Stimulated activated CD8-positive, alpha-beta memory T cell treated with anti-CD3 and anti-CD28 coated beads, Interleukin-15, amount 100 ng/mL, for 1 hour (primary cell): ENCODE measurements around the gene AGPAT2.

Source experiments
- DNase-seq: peaks from one replicate; pipeline ENCODE4 v3.0.0-alpha.2; 2020; ENCODE audit warnings: low read depth

AGPAT2 gene

GRCh38 chr9:136673088-136673974 is 13.9 kb downstream of the AGPAT2 start:
- no peak for DNase-seq

GRCh38 chr9:136672431-136673087 is 14.7 kb downstream of the AGPAT2 start:
- no peak for DNase-seq

- peak; percentile 17 for DNase-seq
Observed at GRCh38 chr9:136671646-136672430, 15.4 kb downstream of the AGPAT2 start.

GRCh38 chr9:136671254-136671614 is 16.0 kb downstream of the AGPAT2 start:
- no peak for DNase-seq

- no peak for DNase-seq
Observed at GRCh38 chr9:136670576-136671253, 16.5 kb downstream of the AGPAT2 start.

- DNase-seq: no peak
Observed at GRCh38 chr9:136669791-136670464, 17.3 kb downstream of the AGPAT2 start.

GRCh38 chr9:136668983-136669790 is 18.1 kb downstream of the AGPAT2 start:
- DNase-seq: no peak

GRCh38 chr9:136667940-136668760 is 19.1 kb downstream of the AGPAT2 start:
- no peak for DNase-seq

GRCh38 chr9:136667214-136667939 is 19.9 kb downstream of the AGPAT2 start:
- no peak for DNase-seq

- no peak for DNase-seq
Observed at GRCh38 chr9:136666372-136667213, 20.7 kb downstream of the AGPAT2 start.

- DNase-seq: no peak
Observed at GRCh38 chr9:136665704-136666371, 21.4 kb downstream of the AGPAT2 start.

GRCh38 chr9:136665111-136665703 is 22.1 kb downstream of the AGPAT2 start:
- no peak for DNase-seq

- no peak for DNase-seq
Observed at GRCh38 chr9:136664000-136664915, 23.0 kb downstream of the AGPAT2 start.

- DNase-seq: no peak
Observed at GRCh38 chr9:136662656-136663581, 24.3 kb downstream of the AGPAT2 start, which contains the start of gene EGFL7. EGFL7 (plus strand) TSS chr9:136662916; CDS start chr9:136668283, 5,367 bp downstream.

- DNase-seq: no peak
Observed at GRCh38 chr9:136662326-136662655, 25.0 kb downstream of the AGPAT2 start.
